Panc1 (cell line): ENCODE data around the gene SERPINA3.

Experiments
- CTCF ChIP-seq: fragments of 450-650 bp; IDR thresholded peaks from 2 replicates; pipeline ENCODE4 v1.5.1; 2017; ENCODE audit warnings: mild to moderate bottlenecking
- REST ChIP-seq, 2 experiments: IDR thresholded peaks; 2 replicates each; pipeline ENCODE4 v1.6.1; 2011 to 2012; ENCODE audit warnings: low read depth in 2 of 2, control low read depth in 1 of 2, low read length in 1 of 2, mild to moderate bottlenecking in 1 of 2, moderate library complexity in 1 of 2; ENCODE audit not compliant: insufficient read depth in 1 of 2
- SIN3A ChIP-seq: IDR thresholded peaks from 2 replicates; pipeline ENCODE4 v1.6.1; 2012; ENCODE audit warnings: low read depth, mild to moderate bottlenecking, low read length, moderate library complexity, borderline replicate concordance; ENCODE audit not compliant: insufficient read depth

GRCh38 chr14:94584591-94585280 is 27.5 kb upstream of the SERPINA3 start:
- TF ChIP-seq CTCF (no peak), REST (IDR thresholded peaks at IDR 0.05; ENCODE audit: insufficient read depth in 1 of 2, low read depth in 2 of 2, low read length in 1 of 2) (no peak), SIN3A (no peak)
